ENCODE results near the gene EPS8L1. TPM values are rescaled to one million over a fixed set of nuclear protein-coding genes. Genes with fewer than 3 reads are reported as not detected.

Gene EPS8L1
- total RNA-seq, 4 donors from 2014 or later: 0.33 to 0.66 (median 0.51) TPM; not detected in 1

DNA sequence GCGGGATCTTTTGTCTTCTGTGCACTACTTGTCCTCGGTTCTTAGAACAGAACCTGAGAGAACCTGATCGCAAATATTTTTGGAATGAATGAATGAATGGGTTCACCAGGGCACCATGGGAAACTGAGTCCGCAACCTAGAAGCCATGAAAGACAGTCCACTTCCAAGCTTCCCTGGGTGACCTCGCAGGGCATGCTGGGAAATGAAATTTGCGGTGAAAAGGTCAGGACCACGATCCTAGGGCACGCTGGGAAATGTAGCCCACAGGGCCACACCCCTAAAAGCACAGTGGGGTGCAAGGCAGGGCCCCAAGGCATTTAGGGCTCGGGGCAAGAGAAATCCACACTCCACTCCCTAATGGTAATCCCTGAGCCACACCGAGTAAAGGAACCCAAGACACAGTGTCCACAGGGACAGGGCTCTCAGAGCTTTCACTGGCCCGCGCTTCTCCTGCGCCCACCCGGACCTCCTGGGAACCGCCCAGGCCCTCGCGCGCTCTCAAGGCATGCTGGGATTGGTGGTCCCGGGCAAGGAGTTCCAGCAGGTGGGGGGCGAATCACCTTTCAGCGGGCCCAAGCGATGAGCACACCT lies 42.8 kb downstream of the EPS8L1 start:
- TF ChIP-seq, protein P1, sequence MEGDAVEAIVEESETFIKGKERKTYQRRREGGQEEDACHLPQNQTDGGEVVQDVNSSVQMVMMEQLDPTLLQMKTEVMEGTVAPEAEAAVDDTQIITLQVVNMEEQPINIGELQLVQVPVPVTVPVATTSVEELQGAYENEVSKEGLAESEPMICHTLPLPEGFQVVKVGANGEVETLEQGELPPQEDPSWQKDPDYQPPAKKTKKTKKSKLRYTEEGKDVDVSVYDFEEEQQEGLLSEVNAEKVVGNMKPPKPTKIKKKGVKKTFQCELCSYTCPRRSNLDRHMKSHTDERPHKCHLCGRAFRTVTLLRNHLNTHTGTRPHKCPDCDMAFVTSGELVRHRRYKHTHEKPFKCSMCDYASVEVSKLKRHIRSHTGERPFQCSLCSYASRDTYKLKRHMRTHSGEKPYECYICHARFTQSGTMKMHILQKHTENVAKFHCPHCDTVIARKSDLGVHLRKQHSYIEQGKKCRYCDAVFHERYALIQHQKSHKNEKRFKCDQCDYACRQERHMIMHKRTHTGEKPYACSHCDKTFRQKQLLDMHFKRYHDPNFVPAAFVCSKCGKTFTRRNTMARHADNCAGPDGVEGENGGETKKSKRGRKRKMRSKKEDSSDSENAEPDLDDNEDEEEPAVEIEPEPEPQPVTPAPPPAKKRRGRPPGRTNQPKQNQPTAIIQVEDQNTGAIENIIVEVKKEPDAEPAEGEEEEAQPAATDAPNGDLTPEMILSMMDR (IDR thresholded peaks at IDR 0.05; ENCODE audit: low read depth): no peak

DNA sequence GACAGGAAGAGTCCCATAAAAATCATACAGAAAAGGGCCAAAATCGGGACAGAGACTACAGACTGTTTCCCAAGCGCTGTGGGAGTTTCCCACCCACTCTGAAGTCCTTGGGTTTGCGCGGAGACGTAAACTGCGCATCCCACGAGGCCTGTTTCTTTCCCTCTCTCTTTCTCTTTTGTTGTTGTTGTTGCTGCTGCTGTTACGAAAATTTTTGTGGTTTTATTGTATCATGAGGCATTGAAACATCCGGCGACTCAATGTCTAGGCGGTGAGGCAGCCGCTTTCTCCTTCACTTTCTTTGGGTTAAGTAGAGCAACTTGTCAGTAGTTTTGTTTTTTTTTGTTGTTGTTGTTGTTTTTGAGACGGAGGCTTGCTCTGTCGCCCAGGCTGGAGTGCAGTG lies 43.4 kb downstream of the EPS8L1 start:
- TF ChIP-seq, protein P1 (IDR thresholded peaks at IDR 0.05; ENCODE audit: low read depth): no peak

DNA sequence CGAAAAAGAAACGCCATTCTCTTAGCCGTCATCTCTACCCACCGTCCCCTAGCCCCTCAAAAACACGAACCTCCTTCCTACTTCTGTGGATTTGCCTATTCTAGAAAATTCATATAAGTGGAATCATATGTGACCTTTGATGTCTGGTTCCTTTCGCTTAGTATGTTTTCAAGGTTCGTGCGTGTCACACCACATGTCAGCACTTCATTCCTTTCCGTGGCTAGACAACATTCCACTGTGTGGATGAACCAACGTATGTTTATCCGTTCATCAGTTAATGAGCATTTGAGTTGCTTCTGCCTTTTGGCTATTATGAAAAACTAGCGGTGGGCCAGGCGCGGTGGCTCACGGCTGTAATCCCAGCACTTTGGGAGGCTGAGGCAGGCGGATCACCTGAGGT lies 55.8 kb downstream of the EPS8L1 start:
- TF ChIP-seq, protein P1 (IDR thresholded peaks at IDR 0.05; ENCODE audit: low read depth): no peak

GRCh38 chr19:55132453-55133129 lies 56.9 kb downstream of the EPS8L1 start:
- TF ChIP-seq, protein P1 (IDR thresholded peaks at IDR 0.05; ENCODE audit: low read depth): no peak

DNA sequence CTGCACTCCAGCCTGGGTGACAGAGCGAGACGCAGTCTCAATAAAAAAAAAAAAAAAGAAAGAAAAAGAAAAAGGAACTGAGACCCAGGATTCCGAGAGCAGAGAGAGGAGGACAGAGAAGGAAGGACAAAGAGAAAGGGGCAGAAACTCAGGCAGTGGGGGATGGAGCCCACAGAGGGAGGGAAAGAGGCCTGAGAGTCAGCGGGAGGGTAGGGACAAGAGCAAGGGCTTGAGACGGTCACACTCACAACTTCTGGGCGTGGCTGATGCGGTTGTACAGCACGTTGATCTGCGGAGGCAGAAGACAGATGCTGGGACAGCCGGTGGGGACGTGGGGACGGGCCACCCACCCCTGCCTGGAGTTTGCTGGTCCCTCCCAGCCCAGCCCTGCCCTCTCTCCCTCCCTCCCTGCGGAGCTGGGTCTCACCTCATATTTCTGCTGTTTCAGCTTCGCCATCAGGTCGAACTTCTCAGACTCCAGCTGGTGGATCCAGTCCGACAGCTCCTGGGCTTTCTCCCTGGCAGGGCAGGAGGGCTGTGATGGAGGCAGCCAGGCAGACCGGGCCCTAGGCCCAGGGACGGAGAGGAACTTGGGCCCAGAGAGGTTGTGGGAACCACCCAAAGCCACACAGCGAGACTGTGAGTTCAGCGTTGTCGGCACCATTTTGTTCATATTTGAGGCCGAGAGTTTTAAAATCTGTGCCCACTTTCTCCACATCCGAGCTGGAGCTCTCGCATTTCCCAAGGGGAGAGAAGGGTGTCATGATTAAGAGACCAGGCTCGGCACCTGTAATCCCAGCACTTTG lies 58.2 kb downstream of the EPS8L1 start:
- TF ChIP-seq, protein P1 (IDR thresholded peaks at IDR 0.05; ENCODE audit: low read depth): no peak

- TF ChIP-seq, protein P1 (IDR thresholded peaks at IDR 0.05; ENCODE audit: low read depth): no peak
Observed at GRCh38 chr19:55134736-55135135, 59.1 kb downstream of the EPS8L1 start.
